ENCODE results near the gene WDFY1. TPM values are rescaled to one million over a fixed set of nuclear protein-coding genes. Genes with fewer than 3 reads are reported as not detected.
"Not testable (repeated sequence)": the region's sequence is repeated elsewhere in the genome, so short reads cannot be mapped to it uniquely, and the experiment has no call there.

WDFY1 gene
- total RNA-seq, 1 donor from 2014 or later = 53.1 TPM

GRCh38 chr2:223944166-223944702 lies 901 bp downstream of the WDFY1 start:
- Mint-ChIP-seq H3K4me3 (ENCODE audit: unreplicated experiment) (peak overlapping the region; percentile 93), H3K4me1 (ENCODE audit: unreplicated experiment) (peaks cover 29% of the 10 kb centered on the region), H3K27me3 (ENCODE audit: unreplicated experiment) (peaks cover 9% of the 10 kb centered on the region), H3K27ac (ENCODE audit: unreplicated experiment) (peak overlapping the region; percentile 72), H3K36me3 (ENCODE audit: low read depth, unreplicated experiment) (peaks cover 8% of the 10 kb centered on the region), H3K9me3 (ENCODE audit: unreplicated experiment) (no peaks in the 10 kb centered on the region)
- TF ChIP-seq CTCF (IDR thresholded peaks at IDR 0.05; ENCODE audit: unreplicated experiment) = no peak
- DNase-seq (ENCODE audit: low spot score) = peak; percentile 35

- H3K4me3 Mint-ChIP-seq (ENCODE audit: unreplicated experiment) = peak overlapping the region; percentile 93
- TF ChIP-seq CTCF (IDR thresholded peaks at IDR 0.05; ENCODE audit: unreplicated experiment) = no peak
- H3K9me3 Mint-ChIP-seq (ENCODE audit: unreplicated experiment) = no peaks in the 10 kb centered on the region
- H3K36me3 Mint-ChIP-seq (ENCODE audit: low read depth, unreplicated experiment) = peaks cover 8% of the 10 kb centered on the region
- DNase-seq (ENCODE audit: low spot score) = no peak
- no peak overlapping the region for H3K27ac Mint-ChIP-seq (ENCODE audit: unreplicated experiment)
- peaks cover 29% of the 10 kb centered on the region for H3K4me1 Mint-ChIP-seq (ENCODE audit: unreplicated experiment)
- H3K27me3 Mint-ChIP-seq (ENCODE audit: unreplicated experiment) = peaks cover 9% of the 10 kb centered on the region
Observed at GRCh38 chr2:223943561-223944008, 1.6 kb downstream of the WDFY1 start.

GRCh38 chr2:223943135-223943534 lies 2.0 kb downstream of the WDFY1 start:
- no peak for DNase-seq (ENCODE audit: low spot score)
- H3K27me3 Mint-ChIP-seq (ENCODE audit: unreplicated experiment) = peaks cover 9% of the 10 kb centered on the region
- H3K4me3 Mint-ChIP-seq (ENCODE audit: unreplicated experiment) = peak overlapping the region; percentile 60
- peaks cover 8% of the 10 kb centered on the region for H3K36me3 Mint-ChIP-seq (ENCODE audit: low read depth, unreplicated experiment)
- H3K27ac Mint-ChIP-seq (ENCODE audit: unreplicated experiment) = no peak overlapping the region
- H3K9me3 Mint-ChIP-seq (ENCODE audit: unreplicated experiment) = no peaks in the 10 kb centered on the region
- H3K4me1 Mint-ChIP-seq (ENCODE audit: unreplicated experiment) = peaks cover 29% of the 10 kb centered on the region
- TF ChIP-seq CTCF (IDR thresholded peaks at IDR 0.05; ENCODE audit: unreplicated experiment) = no peak

- peak overlapping the region; percentile 18 for H3K27ac Mint-ChIP-seq (ENCODE audit: unreplicated experiment)
- DNase-seq (ENCODE audit: low spot score) = no peak
- peak overlapping the region; percentile 47 for H3K4me3 Mint-ChIP-seq (ENCODE audit: unreplicated experiment)
- peaks cover 8% of the 10 kb centered on the region for H3K36me3 Mint-ChIP-seq (ENCODE audit: low read depth, unreplicated experiment)
- H3K9me3 Mint-ChIP-seq (ENCODE audit: unreplicated experiment) = no peaks in the 10 kb centered on the region
- no peak for TF ChIP-seq CTCF (IDR thresholded peaks at IDR 0.05; ENCODE audit: unreplicated experiment)
- peaks cover 7% of the 10 kb centered on the region for H3K27me3 Mint-ChIP-seq (ENCODE audit: unreplicated experiment)
- H3K4me1 Mint-ChIP-seq (ENCODE audit: unreplicated experiment) = peaks cover 34% of the 10 kb centered on the region
Observed at GRCh38 chr2:223941579-223942277, 3.4 kb downstream of the WDFY1 start.

- H3K27ac Mint-ChIP-seq (ENCODE audit: unreplicated experiment); H3K36me3 Mint-ChIP-seq (ENCODE audit: low read depth, unreplicated experiment); DNase-seq (ENCODE audit: low spot score); H3K27me3 Mint-ChIP-seq (ENCODE audit: unreplicated experiment); H3K4me3 Mint-ChIP-seq (ENCODE audit: unreplicated experiment); H3K9me3 Mint-ChIP-seq (ENCODE audit: unreplicated experiment): not testable (repeated sequence)
- H3K4me1 Mint-ChIP-seq (ENCODE audit: unreplicated experiment) = peaks cover 36% of the 10 kb centered on the region
Observed at GRCh38 chr2:223939438-223939837, 5.7 kb downstream of the WDFY1 start.
